D721Med (cell line): Measurements from ENCODE around the gene HYOU1.

Source experiments
- DNase-seq: peaks from one replicate; pipeline ENCODE4 v3.0.0; 2011; ENCODE audit warnings: low spot score; ENCODE audit not compliant: insufficient read length
- FAIRE-seq: peaks from 2 replicates; lab custom pipeline; 2011; peaks lifted over from hg19 to GRCh38; lab: Jason Lieb, UNC
- TF ChIP-seq, protein P1 (sequence below): IDR thresholded peaks from 2 replicates; pipeline ENCODE4 v1.5.1; 2012; ENCODE audit warnings: mild to moderate bottlenecking, control low read depth; ENCODE audit not compliant: insufficient read depth; ENCODE audit errors: missing control alignments

The HYOU1 gene

DNA sequence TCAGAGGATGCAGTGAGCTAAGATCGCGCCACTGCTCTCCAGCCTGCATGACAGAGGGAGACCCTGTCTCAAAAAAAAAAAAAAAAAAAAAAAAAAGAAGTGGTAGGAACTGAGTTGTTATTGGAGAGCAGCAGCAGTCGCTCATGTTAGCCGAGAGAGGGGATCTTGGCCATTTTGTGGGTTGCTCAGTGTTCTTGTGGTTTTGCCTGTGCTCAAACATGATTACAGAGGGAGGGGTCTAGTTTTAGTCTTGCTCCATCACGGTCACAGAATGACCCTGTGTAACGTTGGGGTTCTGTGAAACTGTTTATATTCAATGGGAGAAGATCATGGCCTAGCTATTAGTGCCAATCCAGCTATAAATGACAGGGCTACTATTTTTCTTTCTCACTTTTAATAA is 42.7 kb upstream of the HYOU1 start:
- TF ChIP-seq, protein P1, sequence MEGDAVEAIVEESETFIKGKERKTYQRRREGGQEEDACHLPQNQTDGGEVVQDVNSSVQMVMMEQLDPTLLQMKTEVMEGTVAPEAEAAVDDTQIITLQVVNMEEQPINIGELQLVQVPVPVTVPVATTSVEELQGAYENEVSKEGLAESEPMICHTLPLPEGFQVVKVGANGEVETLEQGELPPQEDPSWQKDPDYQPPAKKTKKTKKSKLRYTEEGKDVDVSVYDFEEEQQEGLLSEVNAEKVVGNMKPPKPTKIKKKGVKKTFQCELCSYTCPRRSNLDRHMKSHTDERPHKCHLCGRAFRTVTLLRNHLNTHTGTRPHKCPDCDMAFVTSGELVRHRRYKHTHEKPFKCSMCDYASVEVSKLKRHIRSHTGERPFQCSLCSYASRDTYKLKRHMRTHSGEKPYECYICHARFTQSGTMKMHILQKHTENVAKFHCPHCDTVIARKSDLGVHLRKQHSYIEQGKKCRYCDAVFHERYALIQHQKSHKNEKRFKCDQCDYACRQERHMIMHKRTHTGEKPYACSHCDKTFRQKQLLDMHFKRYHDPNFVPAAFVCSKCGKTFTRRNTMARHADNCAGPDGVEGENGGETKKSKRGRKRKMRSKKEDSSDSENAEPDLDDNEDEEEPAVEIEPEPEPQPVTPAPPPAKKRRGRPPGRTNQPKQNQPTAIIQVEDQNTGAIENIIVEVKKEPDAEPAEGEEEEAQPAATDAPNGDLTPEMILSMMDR, result no peak
- FAIRE-seq, result no peak
- DNase-seq, result no peak

DNA sequence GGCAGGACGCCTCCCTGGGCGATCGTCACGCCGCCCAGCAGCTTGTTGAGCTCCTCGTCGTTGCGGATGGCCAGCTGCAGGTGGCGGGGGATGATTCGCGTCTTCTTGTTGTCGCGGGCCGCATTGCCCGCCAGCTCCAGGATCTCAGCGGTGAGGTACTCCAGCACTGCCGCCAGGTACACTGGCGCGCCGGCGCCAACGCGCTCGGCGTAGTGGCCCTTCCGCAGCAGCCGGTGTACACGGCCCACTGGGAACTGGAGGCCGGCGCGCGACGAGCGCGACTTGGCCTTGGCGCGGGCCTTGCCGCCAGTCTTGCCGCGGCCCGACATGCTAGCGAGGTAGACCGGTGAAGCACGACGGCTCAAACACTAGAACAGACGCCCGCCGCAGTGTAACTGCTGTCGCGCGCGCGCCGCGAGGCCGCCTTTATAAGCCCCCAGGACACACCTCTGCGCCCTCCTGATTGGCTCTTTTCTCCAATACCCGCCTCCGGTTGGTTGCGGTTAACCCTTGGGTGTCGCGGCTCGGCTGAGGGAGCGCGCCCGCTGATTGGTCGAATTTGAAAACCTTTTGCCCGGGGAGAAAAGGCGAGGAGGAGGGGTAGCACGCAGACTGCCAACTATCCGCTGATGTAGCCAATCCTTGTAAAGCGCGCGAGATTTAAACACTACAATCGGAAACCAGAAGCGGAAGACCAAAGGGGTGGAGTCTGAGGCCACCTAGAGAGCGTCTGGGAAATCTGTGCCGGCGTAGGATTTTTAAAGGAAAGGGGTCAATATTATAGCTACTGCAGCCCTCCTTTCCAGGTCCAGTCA is 38.3 kb upstream of the HYOU1 start:
- TF ChIP-seq, protein P1, result peak; percentile 14
- FAIRE-seq (peak; percentile 64), DNase-seq (peak; percentile 89)

DNA sequence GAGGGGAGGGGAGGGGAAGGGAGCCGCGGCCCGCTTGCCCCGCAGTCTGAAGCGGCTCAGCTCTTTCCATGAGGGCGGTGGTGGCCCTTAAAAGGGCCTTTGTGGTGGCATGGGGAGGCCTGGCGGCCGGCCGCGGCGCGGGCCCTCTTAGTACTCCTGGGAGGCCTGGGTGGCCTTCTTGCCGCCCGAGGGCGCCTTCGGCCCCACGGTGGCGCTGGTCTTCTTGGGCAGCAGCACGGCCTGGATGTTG is 37.7 kb upstream of the HYOU1 start:
- no peak for FAIRE-seq
- DNase-seq, result no peak
- TF ChIP-seq, protein P1, result peak; percentile 51

DNA sequence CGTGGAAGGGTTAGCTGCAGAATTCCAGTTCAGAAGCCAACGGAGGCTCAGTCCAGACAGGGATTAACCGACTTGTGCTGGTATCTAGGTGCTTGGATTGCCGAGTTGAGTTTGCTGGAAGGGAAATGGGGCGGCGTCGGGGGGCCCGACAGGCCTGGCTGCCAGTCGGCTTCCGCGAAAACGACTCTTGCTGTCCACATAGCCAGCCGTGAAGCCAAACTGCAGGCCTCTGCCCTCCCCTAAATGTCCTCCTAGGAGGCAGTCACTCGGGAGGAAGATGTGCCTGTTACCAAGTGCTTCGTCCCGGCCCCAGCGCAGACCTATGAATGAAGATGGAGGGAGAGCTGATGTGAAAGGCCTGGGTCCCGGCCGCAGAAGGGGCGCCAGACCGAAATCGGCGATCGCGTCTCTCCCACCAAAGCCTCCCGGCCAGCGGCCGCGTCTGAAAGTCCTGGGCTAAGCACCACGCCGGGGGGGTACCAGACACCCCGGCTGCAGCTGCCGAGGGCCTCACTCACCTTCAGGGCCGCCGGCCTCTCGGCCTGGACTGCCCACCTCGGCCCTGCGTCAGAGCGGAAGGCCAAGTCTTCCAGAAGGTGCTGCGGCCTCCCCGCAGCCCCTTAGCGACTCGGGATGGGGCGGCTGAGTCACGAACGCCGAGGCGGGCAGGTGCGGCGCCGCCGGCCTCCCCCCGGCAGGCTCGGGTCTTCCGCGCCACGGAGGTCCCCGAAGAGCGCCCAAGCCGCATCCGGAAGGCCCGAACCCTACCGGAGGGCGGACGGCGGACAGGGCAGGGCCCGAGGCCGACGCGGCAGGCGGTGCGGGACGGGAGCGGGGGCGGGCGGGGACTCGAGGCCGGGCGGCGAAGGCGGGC is 37.2 kb upstream of the HYOU1 start:
- FAIRE-seq (no peak), DNase-seq (no peak)
- TF ChIP-seq, protein P1, result no peak

DNA sequence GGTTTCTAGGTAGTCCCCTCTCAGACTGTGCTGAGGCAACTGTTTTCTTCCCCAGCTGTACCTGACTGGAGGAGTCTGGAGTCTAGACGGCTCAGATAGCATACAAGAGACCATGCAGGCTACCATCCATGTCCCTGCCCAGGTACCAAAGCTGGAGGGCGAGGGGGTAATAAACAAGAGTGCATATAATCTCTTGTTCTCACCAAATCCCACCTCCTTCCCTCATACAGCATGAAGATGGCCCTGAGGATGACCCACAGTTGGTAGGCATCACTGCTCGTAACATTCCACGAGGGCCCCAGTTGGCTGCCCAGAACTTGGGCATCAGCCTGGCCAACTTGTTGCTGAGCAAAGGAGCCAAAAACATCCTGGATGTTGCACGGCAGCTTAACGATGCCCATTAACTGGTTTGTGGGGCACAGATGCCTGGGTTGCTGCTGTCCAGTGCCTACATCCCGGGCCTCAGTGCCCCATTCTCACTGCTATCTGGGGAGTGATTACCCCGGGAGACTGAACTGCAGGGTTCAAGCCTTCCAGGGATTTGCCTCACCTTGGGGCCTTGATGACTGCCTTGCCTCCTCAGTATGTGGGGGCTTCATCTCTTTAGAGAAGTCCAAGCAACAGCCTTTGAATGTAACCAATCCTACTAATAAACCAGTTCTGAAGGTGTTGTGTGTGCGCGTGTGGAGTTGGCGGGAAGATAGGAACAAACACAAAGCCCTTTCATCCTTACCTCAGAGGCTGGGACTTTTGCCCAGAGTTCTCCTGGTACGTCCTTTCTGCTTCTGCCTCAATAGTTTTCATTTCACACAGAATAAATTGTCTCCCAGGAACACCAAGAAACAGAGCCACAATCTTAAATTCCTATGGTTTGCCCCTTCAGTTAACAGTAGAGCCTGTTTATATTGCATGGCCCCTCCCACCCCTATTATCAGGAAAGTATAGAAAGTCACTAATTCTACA is 36.2 kb upstream of the HYOU1 start:
- no peak for DNase-seq

More for the DNA sequence above, 36.2 kb upstream of the HYOU1 start:
- FAIRE-seq, result no peak
- TF ChIP-seq, protein P1, result no peak
